Measurements from ENCODE around the gene EPC1. TPM values are rescaled to one million over a fixed set of nuclear protein-coding genes. Genes with fewer than 3 reads are reported as not detected.
"Not testable (repeated sequence)": the region's sequence is repeated elsewhere in the genome, so short reads cannot be mapped to it uniquely, and the experiment has no call there.

EPC1 gene
- total RNA-seq, 1 donor from 2014 or later, result 82.8 TPM

- CTCF ChIA-PET, result no interaction called here
- POLR2A ChIA-PET, result no interaction called here
- ATAC-seq (ENCODE audit: low read depth) (no peak), DNase-seq (no peak)
- Mint-ChIP-seq H3K27me3 (no peaks in the 10 kb centered on the region), H3K9me3 (peaks cover 2% of the 10 kb centered on the region), H3K27ac (no peak overlapping the region), H3K36me3 (ENCODE audit: low read depth) (no peaks in the 10 kb centered on the region), H3K4me1 (no peaks in the 10 kb centered on the region), H3K4me3 (no peak overlapping the region)
- intact Hi-C loops (cut with micrococcal nuclease), result no loop called here
- TF ChIP-seq, protein P1, sequence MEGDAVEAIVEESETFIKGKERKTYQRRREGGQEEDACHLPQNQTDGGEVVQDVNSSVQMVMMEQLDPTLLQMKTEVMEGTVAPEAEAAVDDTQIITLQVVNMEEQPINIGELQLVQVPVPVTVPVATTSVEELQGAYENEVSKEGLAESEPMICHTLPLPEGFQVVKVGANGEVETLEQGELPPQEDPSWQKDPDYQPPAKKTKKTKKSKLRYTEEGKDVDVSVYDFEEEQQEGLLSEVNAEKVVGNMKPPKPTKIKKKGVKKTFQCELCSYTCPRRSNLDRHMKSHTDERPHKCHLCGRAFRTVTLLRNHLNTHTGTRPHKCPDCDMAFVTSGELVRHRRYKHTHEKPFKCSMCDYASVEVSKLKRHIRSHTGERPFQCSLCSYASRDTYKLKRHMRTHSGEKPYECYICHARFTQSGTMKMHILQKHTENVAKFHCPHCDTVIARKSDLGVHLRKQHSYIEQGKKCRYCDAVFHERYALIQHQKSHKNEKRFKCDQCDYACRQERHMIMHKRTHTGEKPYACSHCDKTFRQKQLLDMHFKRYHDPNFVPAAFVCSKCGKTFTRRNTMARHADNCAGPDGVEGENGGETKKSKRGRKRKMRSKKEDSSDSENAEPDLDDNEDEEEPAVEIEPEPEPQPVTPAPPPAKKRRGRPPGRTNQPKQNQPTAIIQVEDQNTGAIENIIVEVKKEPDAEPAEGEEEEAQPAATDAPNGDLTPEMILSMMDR (IDR thresholded peaks at IDR 0.05), result no peak
Measured at GRCh38 chr10:32234471-32234870, 112.5 kb downstream of the EPC1 start.

GRCh38 chr10:32233375-32233774 is 113.6 kb downstream of the EPC1 start:
- H3K9me3 Mint-ChIP-seq; ATAC-seq (ENCODE audit: low read depth); intact Hi-C loops (cut with micrococcal nuclease); H3K4me1 Mint-ChIP-seq; H3K36me3 Mint-ChIP-seq (ENCODE audit: low read depth); POLR2A ChIA-PET; DNase-seq; CTCF ChIA-PET; H3K27me3 Mint-ChIP-seq; H3K27ac Mint-ChIP-seq; H3K4me3 Mint-ChIP-seq: not testable (repeated sequence)

DNA sequence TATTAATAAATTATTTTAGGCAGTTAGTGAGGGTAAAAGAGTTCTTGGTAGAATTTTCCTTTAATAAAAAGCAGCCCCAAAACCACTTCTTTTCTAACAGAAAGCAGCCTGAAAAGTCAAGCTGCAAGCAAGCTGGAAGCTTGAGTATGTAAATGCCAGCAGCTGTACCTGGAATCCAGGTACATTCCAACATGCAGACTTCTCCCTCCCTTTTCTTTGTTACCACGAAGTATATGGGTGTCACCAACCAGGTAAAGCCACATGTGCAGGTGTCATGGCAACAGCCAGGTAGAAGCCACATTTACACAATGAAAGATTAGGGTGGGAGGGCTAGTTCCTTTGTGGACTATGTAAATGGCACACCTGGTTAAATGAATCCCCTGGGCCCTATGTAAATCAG is 114.6 kb downstream of the EPC1 start:
- POLR2A ChIA-PET, result no interaction called here
- CTCF ChIA-PET, result no interaction called here
- peaks cover 2% of the 10 kb centered on the region for H3K9me3 Mint-ChIP-seq
- no peak for ATAC-seq (ENCODE audit: low read depth)
- TF ChIP-seq, protein P1 (IDR thresholded peaks at IDR 0.05), result no peak
- no peak overlapping the region for H3K4me3 Mint-ChIP-seq
- DNase-seq, result no peak
- H3K36me3 Mint-ChIP-seq (ENCODE audit: low read depth), result no peaks in the 10 kb centered on the region
- intact Hi-C loops (cut with micrococcal nuclease), result no loop called here
- no peaks in the 10 kb centered on the region for H3K4me1 Mint-ChIP-seq
- H3K27me3 Mint-ChIP-seq, result no peaks in the 10 kb centered on the region
- no peak overlapping the region for H3K27ac Mint-ChIP-seq

DNA sequence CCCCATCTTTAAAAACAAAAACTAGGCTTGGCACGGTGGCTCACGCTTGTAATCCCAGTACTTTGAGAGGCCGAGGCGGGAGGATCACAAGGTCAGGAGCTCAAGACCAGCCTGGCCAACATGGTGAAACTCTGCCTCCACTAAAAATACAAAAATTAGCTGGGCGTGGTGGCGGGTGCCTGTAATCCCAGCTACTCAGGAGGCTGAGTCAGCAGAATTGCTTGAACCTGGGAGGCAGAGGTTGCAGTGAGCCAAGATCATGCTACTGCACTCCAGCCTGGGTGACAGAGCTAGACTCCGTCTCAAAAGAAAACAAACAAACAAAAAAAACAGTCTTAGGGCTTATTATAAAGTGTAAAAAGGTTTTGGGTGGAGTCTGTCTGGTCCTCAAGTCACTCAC is 117.2 kb downstream of the EPC1 start:
- POLR2A ChIA-PET; H3K9me3 Mint-ChIP-seq; H3K4me1 Mint-ChIP-seq; H3K27me3 Mint-ChIP-seq; H3K27ac Mint-ChIP-seq; intact Hi-C loops (cut with micrococcal nuclease); H3K4me3 Mint-ChIP-seq; ATAC-seq (ENCODE audit: low read depth); DNase-seq; H3K36me3 Mint-ChIP-seq (ENCODE audit: low read depth); CTCF ChIA-PET: not testable (repeated sequence)

GRCh38 chr10:32229170-32229569 is 117.8 kb downstream of the EPC1 start:
- H3K9me3 Mint-ChIP-seq, result peaks cover under 1% of the 10 kb centered on the region
- intact Hi-C loops (cut with micrococcal nuclease), result no loop called here
- no peaks in the 10 kb centered on the region for H3K36me3 Mint-ChIP-seq (ENCODE audit: low read depth)
- H3K4me3 Mint-ChIP-seq, result no peak overlapping the region
- ChIA-PET POLR2A (no interaction called here), CTCF (no interaction called here)
- H3K27ac Mint-ChIP-seq, result no peak overlapping the region
- no peak for ATAC-seq (ENCODE audit: low read depth)
- DNase-seq, result no peak
- H3K27me3 Mint-ChIP-seq, result no peaks in the 10 kb centered on the region
- TF ChIP-seq, protein P1 (IDR thresholded peaks at IDR 0.05), result no peak
- no peaks in the 10 kb centered on the region for H3K4me1 Mint-ChIP-seq

DNA sequence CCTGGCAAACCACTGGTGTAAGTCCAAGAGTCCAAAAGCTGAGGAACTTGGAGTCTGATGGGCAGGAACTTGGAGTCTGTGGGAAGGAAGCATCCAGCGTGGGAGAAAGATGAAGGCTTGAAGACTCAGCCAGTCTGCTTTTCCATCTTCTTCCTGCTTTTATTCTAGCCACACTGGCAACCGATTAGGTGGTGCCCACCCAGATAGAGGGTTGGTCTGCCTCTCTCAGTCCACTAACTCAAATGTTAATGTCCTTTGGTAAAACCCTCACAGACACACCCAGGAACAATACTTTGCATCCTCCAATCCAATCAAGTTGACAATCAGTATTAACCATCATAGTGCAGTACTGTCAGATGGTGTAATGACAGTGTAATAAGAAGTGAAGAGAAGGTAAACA is 119.2 kb downstream of the EPC1 start:
- TF ChIP-seq, protein P1 (IDR thresholded peaks at IDR 0.05), result no peak
- H3K36me3 Mint-ChIP-seq (ENCODE audit: low read depth), result no peaks in the 10 kb centered on the region
- DNase-seq (no peak), ATAC-seq (ENCODE audit: low read depth) (no peak)
- H3K27ac Mint-ChIP-seq, result no peak overlapping the region
- H3K27me3 Mint-ChIP-seq, result no peaks in the 10 kb centered on the region
- POLR2A ChIA-PET, result no interaction called here
- intact Hi-C loops (cut with micrococcal nuclease), result no loop called here
- H3K4me1 Mint-ChIP-seq, result no peaks in the 10 kb centered on the region
- H3K4me3 Mint-ChIP-seq, result no peak overlapping the region
- CTCF ChIA-PET, result no interaction called here
- H3K9me3 Mint-ChIP-seq, result no peaks in the 10 kb centered on the region

Data from activated B cell treated with CpG ODN at 0.5 μM for 24 hours (primary cell).